Nephron (organoid): ENCODE results near the gene EXOC5.
"Not testable (repeated sequence)": the region's sequence is repeated elsewhere in the genome, so short reads cannot be mapped to it uniquely, and the experiment has no call there.

Experiments used
- H3K27ac Mint-ChIP-seq, 3 experiments: 2 replicates each; pipeline ENCODE4 v1.8.0; 2020; ENCODE audit warnings: mixed read lengths in 3 of 3, mild to moderate bottlenecking in 2 of 3, moderate library complexity in 1 of 3
- H3K27me3 Mint-ChIP-seq: 2 replicates; pipeline ENCODE4 v1.8.0; 2021; ENCODE audit warnings: low read depth, mild to moderate bottlenecking, moderate library complexity, mixed read lengths
- H3K36me3 Mint-ChIP-seq: 2 replicates; pipeline ENCODE4 v1.8.0; 2020; ENCODE audit warnings: low read depth, mixed read lengths
- H3K4me1 Mint-ChIP-seq: 2 replicates; pipeline ENCODE4 v1.8.0; 2020; ENCODE audit warnings: mixed read lengths
- H3K4me3 Mint-ChIP-seq, 3 experiments: 2 replicates each; pipeline ENCODE4 v1.8.0; 2020; ENCODE audit warnings: mild to moderate bottlenecking in 3 of 3, mixed read lengths in 3 of 3, moderate library complexity in 2 of 3
- H3K9me3 Mint-ChIP-seq: 2 replicates; pipeline ENCODE4 v1.8.0; 2020; ENCODE audit warnings: mixed read lengths
- CTCF ChIP-seq, 3 experiments: fragments of 200-600 bp; sonication (generic); IDR thresholded peaks; one replicate each; pipeline ENCODE4 v1.5.0; 2021; ENCODE audit warnings: antibody characterized with exemption in 3 of 3; ENCODE audit not compliant: unreplicated experiment in 3 of 3

The EXOC5 gene

GRCh38 chr14:57245941-57246340 lies 22.8 kb downstream of the EXOC5 start:
- no peak for TF ChIP-seq CTCF (IDR thresholded peaks at IDR 0.05; ENCODE audit: unreplicated experiment in 3 of 3)
- H3K4me3 Mint-ChIP-seq, result no peak overlapping the region

GRCh38 chr14:57244106-57244505 lies 24.6 kb downstream of the EXOC5 start:
- H3K36me3 Mint-ChIP-seq, result peaks cover 25% of the 10 kb centered on the region
- no peaks in the 10 kb centered on the region for H3K27me3 Mint-ChIP-seq
- H3K27ac Mint-ChIP-seq, result no peak overlapping the region

More at GRCh38 chr14:57245941-57246340, 22.8 kb downstream of the EXOC5 start:
- Mint-ChIP-seq H3K36me3 (peaks cover 24% of the 10 kb centered on the region), H3K27me3 (no peaks in the 10 kb centered on the region), H3K9me3 (no peaks in the 10 kb centered on the region), H3K4me1 (no peaks in the 10 kb centered on the region), H3K27ac (no peak overlapping the region)

DNA sequence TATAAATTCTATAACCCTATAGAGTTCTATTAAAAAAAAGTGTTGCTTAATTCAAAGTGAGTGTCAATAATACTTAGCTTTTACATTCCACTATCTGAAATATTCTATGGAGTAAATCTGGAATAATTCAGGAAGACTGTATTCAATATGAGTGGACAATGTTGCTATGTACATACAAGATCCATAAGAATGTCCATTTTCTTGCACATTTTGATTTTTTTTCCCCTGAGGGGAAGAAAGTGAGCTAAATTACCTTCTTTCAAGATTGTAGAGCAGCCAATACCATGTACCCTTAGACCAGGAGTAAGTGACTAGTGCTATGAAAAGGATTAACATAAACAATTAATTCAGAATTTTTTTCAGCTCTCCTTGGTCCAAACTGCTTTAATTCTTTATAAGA lies 25.4 kb downstream of the EXOC5 start:
- Mint-ChIP-seq H3K27me3 (no peaks in the 10 kb centered on the region), H3K27ac (no peak overlapping the region), H3K36me3 (peaks cover 27% of the 10 kb centered on the region), H3K4me3 (no peak overlapping the region), H3K4me1 (no peaks in the 10 kb centered on the region), H3K9me3 (no peaks in the 10 kb centered on the region)
- no peak for TF ChIP-seq CTCF (IDR thresholded peaks at IDR 0.05; ENCODE audit: unreplicated experiment in 3 of 3)

More at GRCh38 chr14:57244106-57244505, 24.6 kb downstream of the EXOC5 start:
- Mint-ChIP-seq H3K9me3 (no peaks in the 10 kb centered on the region), H3K4me1 (no peaks in the 10 kb centered on the region), H3K4me3 (no peak overlapping the region)
- no peak for TF ChIP-seq CTCF (IDR thresholded peaks at IDR 0.05; ENCODE audit: unreplicated experiment in 3 of 3)

- peaks cover 28% of the 10 kb centered on the region for H3K36me3 Mint-ChIP-seq
- H3K27ac Mint-ChIP-seq, H3K4me1 Mint-ChIP-seq, H3K9me3 Mint-ChIP-seq, H3K4me3 Mint-ChIP-seq, H3K27me3 Mint-ChIP-seq: not testable (repeated sequence)
Measured at GRCh38 chr14:57240115-57240514, 28.6 kb downstream of the EXOC5 start.

- Mint-ChIP-seq H3K4me3 (no peak overlapping the region), H3K27ac (no peak overlapping the region), H3K4me1 (no peaks in the 10 kb centered on the region), H3K9me3 (no peaks in the 10 kb centered on the region), H3K36me3 (peaks cover 53% of the 10 kb centered on the region), H3K27me3 (no peaks in the 10 kb centered on the region)
- TF ChIP-seq CTCF (IDR thresholded peaks at IDR 0.05; ENCODE audit: unreplicated experiment in 3 of 3), result no peak
Measured at GRCh38 chr14:57232006-57232405, 36.7 kb downstream of the EXOC5 start.

GRCh38 chr14:57228320-57228719 lies 40.4 kb downstream of the EXOC5 start:
- not testable (repeated sequence) for H3K27ac Mint-ChIP-seq, H3K9me3 Mint-ChIP-seq, H3K4me3 Mint-ChIP-seq, H3K4me1 Mint-ChIP-seq, H3K27me3 Mint-ChIP-seq
- peaks cover 65% of the 10 kb centered on the region for H3K36me3 Mint-ChIP-seq

GRCh38 chr14:57227083-57227482 lies 41.6 kb downstream of the EXOC5 start:
- H3K4me1 Mint-ChIP-seq, result no peaks in the 10 kb centered on the region
- no peak overlapping the region for H3K27ac Mint-ChIP-seq
- H3K27me3 Mint-ChIP-seq, result no peaks in the 10 kb centered on the region
- no peaks in the 10 kb centered on the region for H3K9me3 Mint-ChIP-seq
- no peak overlapping the region for H3K4me3 Mint-ChIP-seq
- H3K36me3 Mint-ChIP-seq, result peaks cover 58% of the 10 kb centered on the region
- no peak for TF ChIP-seq CTCF (IDR thresholded peaks at IDR 0.05; ENCODE audit: unreplicated experiment in 3 of 3)
